HCT116 (cell line): ENCODE data around the gene PTF1A. TPM values are rescaled to one million over a fixed set of nuclear protein-coding genes. Genes with fewer than 3 reads are reported as not detected.

Experiments used
- ATAC-seq: fragments of 200-7000 bp; cut with Tn5 transposase; 2 replicates; pipeline ENCODE4 v1.9.1; 2020; ENCODE audit warnings: mild to moderate bottlenecking, moderate library complexity
- BruUV-seq: library from RNA; stranded (reverse); fragments of 400-500 nt; replicated peaks from 2 replicates; lab custom pipeline; 2021; lab: Mats Ljungman, UMichigan
- CTCF ChIA-PET: fragments of 300-600 bp; sonication (Branson Sonifier 250); formaldehyde crosslinking; loops from one replicate; lab custom pipeline; 2021; ENCODE audit warnings: antibody characterized with exemption; lab: Charles Lee
- POLR2A ChIA-PET: fragments of 300-600, 350-600 bp; sonication (Branson Sonifier 250); formaldehyde crosslinking; loops from one replicate; lab custom pipeline; 2021; ENCODE audit warnings: antibody characterized with exemption; lab: Charles Lee
- RAD21 ChIA-PET, 2 experiments: fragments of 300-600 bp; sonication (Branson Sonifier 250); formaldehyde crosslinking; loops; one replicate each; lab custom pipeline; 2023; ENCODE audit warnings: low total read pairs in 2 of 2; ENCODE audit not compliant: uncharacterized antibody in 2 of 2, unreplicated experiment in 2 of 2, low non-redundant PET in 1 of 2; lab: Charles Lee
- DNase-seq: peaks from one replicate; pipeline ENCODE4 v3.0.0-alpha.2; 2010; ENCODE audit warnings: low read depth, low spot score
- H2AFZ ChIP-seq: fragments of 200-600 bp; shearing (Covaris generic), sonication (generic); 2 replicates; pipeline ENCODE4 v1.6.1; 2017; ENCODE audit warnings: low read depth, mixed run types, mixed read lengths, antibody characterized with exemption, low read length; ENCODE audit not compliant: poor library complexity, severe bottlenecking
- H3K27ac ChIP-seq: 2 replicates; pipeline ENCODE4 v1.5.1; 2012; ENCODE audit warnings: low read depth, low read length
- H3K27me3 ChIP-seq: fragments of 200-600 bp; sonication (generic); 2 replicates; pipeline ENCODE4 v1.6.1; 2016; ENCODE audit warnings: mixed run types, low read length, mixed read lengths; ENCODE audit not compliant: insufficient read depth
- H3K36me3 ChIP-seq, 2 experiments: fragments of 200-500 bp in 1 of 2; fragments of 200-600 bp in 1 of 2; sonication (Bioruptor generic) in 1 of 2; sonication (generic) in 1 of 2; 2 replicates each; pipeline versions ENCODE4 v1.5.1 to v1.6.1; 2014 to 2016; ENCODE audit warnings: low read length in 2 of 2, inconsistent platforms in 1 of 2, mixed read lengths in 1 of 2, mixed run types in 1 of 2; ENCODE audit not compliant: insufficient read depth in 2 of 2, control insufficient read depth in 1 of 2
- H3K4me1 ChIP-seq, 2 experiments: fragments of 200-600 bp in 1 of 2; sonication (generic) in 1 of 2; 2 replicates each; pipeline versions ENCODE4 v1.5.1 to v1.6.1; 2012 to 2017; ENCODE audit warnings: low read length in 2 of 2, inconsistent platforms in 1 of 2, mild to moderate bottlenecking in 1 of 2, mixed read lengths in 1 of 2, mixed run types in 1 of 2, moderate library complexity in 1 of 2; ENCODE audit not compliant: insufficient read depth in 2 of 2, control insufficient read depth in 1 of 2
- H3K4me2 ChIP-seq: fragments of 200-600 bp; sonication (generic); 2 replicates; pipeline ENCODE4 v1.6.1; 2017; ENCODE audit warnings: mixed run types, low read length, mixed read lengths
- H3K4me3 ChIP-seq, 2 experiments: fragments of 200-600 bp in 1 of 2; sonication (generic) in 1 of 2; replicated peaks in 1 of 2; 2 replicates each; pipeline ENCODE4 v1.5.1; 2011 to 2016; ENCODE audit warnings: low read length in 2 of 2, control low read depth in 1 of 2, low read depth in 1 of 2, mild to moderate bottlenecking in 1 of 2, mixed read lengths in 1 of 2, mixed run types in 1 of 2
- H3K79me2 ChIP-seq: fragments of 200-600 bp; sonication (generic); 2 replicates; pipeline ENCODE4 v1.6.1; 2017; ENCODE audit warnings: mild to moderate bottlenecking, mixed run types, low read length, moderate library complexity, mixed read lengths; ENCODE audit not compliant: insufficient read depth
- H3K9ac ChIP-seq: fragments of 200-600 bp; sonication (generic); 2 replicates; pipeline ENCODE4 v1.6.1; 2016; ENCODE audit warnings: low read length, mixed read lengths
- H3K9me2 ChIP-seq: fragments of 200-600 bp; sonication (generic), shearing (Covaris generic); 2 replicates; pipeline ENCODE4 v1.6.1; 2017; ENCODE audit warnings: mixed run types, mild to moderate bottlenecking, moderate library complexity; ENCODE audit not compliant: insufficient read depth
- H3K9me3 ChIP-seq, 2 experiments: fragments of 200-500 bp in 1 of 2; fragments of 200-600 bp in 1 of 2; sonication (Bioruptor generic) in 1 of 2; sonication (generic) in 1 of 2; 2 replicates each; pipeline ENCODE4 v1.6.1; 2014 to 2017; ENCODE audit warnings: low read length in 2 of 2, mixed read lengths in 2 of 2, inconsistent platforms in 1 of 2, low read depth in 1 of 2, mild to moderate bottlenecking in 1 of 2, mixed run types in 1 of 2, moderate library complexity in 1 of 2; ENCODE audit not compliant: control insufficient read depth in 1 of 2, insufficient read depth in 1 of 2
- H4K20me1 ChIP-seq: fragments of 200-600 bp; sonication (generic), shearing (Covaris generic); 2 replicates; pipeline ENCODE4 v1.6.1; 2017; ENCODE audit warnings: mixed run types, mild to moderate bottlenecking, moderate library complexity; ENCODE audit not compliant: insufficient read depth
- CBX3 ChIP-seq: IDR thresholded peaks from 2 replicates; pipeline ENCODE4 v1.6.1; 2012; ENCODE audit warnings: low read depth
- EGR1 ChIP-seq: IDR thresholded peaks from 2 replicates; pipeline ENCODE4 v1.6.1; 2012; ENCODE audit warnings: low read depth
- ELF1 ChIP-seq: IDR thresholded peaks from 2 replicates; pipeline ENCODE4 v1.6.1; 2012; ENCODE audit warnings: low read depth, borderline replicate concordance
- FOSL1 ChIP-seq: IDR thresholded peaks from 2 replicates; pipeline ENCODE4 v1.6.1; 2012; ENCODE audit warnings: low read depth
- JUND ChIP-seq: IDR thresholded peaks from 2 replicates; pipeline ENCODE4 v1.6.1; 2012
- MAX ChIP-seq: IDR thresholded peaks from 2 replicates; pipeline ENCODE4 v1.6.1; 2012
- intact Hi-C: fragments of 100-400 bp; cut with micrococcal nuclease; formaldehyde crosslinking; loops from 2 replicates; pipeline ENCODE4 v1.10.0; 2022
- total RNA-seq: library from RNA; stranded (reverse); gene quantifications from one replicate; pipeline ENCODE4 v1.2.1, GENCODE V29; 2021; ENCODE audit not compliant: unreplicated experiment
- TF ChIP-seq, protein P1 (sequence below): IDR thresholded peaks from 2 replicates; pipeline ENCODE4 v1.6.1; 2012; ENCODE audit warnings: low read depth

The PTF1A gene
- total RNA-seq, 1 experiment from 2014 or later: not detected

DNA sequence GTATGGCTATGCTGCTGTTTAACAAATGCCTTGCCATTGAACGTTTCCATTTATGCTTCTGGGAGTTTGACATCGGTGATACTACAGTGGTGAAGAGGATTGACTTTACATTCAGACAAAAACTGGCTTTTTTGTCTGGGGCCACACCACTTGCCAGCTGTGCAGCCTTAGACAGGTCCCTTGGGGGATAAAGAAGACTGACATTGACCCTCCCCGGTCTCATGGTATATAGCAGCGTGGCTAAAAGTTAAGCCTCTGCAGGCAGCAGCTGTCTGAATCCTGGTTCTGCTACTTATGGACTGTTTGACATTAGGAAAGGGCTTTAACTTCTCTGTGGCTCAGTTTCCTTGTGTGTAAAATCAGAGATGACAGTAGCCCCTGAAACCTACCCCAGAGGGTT lies 42.0 kb upstream of the PTF1A start:
- no peak for DNase-seq
- no peaks in the 10 kb centered on the region for H3K36me3 ChIP-seq
- POLR2A ChIA-PET: no interaction called here
- no peak for TF ChIP-seq ELF1
- TF ChIP-seq, protein P1, sequence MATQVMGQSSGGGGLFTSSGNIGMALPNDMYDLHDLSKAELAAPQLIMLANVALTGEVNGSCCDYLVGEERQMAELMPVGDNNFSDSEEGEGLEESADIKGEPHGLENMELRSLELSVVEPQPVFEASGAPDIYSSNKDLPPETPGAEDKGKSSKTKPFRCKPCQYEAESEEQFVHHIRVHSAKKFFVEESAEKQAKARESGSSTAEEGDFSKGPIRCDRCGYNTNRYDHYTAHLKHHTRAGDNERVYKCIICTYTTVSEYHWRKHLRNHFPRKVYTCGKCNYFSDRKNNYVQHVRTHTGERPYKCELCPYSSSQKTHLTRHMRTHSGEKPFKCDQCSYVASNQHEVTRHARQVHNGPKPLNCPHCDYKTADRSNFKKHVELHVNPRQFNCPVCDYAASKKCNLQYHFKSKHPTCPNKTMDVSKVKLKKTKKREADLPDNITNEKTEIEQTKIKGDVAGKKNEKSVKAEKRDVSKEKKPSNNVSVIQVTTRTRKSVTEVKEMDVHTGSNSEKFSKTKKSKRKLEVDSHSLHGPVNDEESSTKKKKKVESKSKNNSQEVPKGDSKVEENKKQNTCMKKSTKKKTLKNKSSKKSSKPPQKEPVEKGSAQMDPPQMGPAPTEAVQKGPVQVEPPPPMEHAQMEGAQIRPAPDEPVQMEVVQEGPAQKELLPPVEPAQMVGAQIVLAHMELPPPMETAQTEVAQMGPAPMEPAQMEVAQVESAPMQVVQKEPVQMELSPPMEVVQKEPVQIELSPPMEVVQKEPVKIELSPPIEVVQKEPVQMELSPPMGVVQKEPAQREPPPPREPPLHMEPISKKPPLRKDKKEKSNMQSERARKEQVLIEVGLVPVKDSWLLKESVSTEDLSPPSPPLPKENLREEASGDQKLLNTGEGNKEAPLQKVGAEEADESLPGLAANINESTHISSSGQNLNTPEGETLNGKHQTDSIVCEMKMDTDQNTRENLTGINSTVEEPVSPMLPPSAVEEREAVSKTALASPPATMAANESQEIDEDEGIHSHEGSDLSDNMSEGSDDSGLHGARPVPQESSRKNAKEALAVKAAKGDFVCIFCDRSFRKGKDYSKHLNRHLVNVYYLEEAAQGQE: no peak
- no peak for TF ChIP-seq FOSL1
- no peak for TF ChIP-seq MAX
- TF ChIP-seq EGR1: no peak
- TF ChIP-seq CBX3: no peak
- no peak for TF ChIP-seq JUND
- TF ChIP-seq, all 23 proteins: peak for 0
- Histone ChIP-seq H3K27ac (no peak overlapping the region), H3K9me2 (no peaks in the 10 kb centered on the region), H4K20me1 (no peaks in the 10 kb centered on the region), H3K9ac (no peak overlapping the region), H2AFZ (no peak overlapping the region), H3K79me2 (no peaks in the 10 kb centered on the region), H3K9me3 (no peaks in the 10 kb centered on the region), H3K27me3 (no peaks in the 10 kb centered on the region), H3K4me3 (no peak overlapping the region), H3K4me1 (peaks cover 0 to 3% of the 10 kb centered on the region in 2 experiments; a peak in 1 of 4 replicates), H3K4me2 (no peak overlapping the region)
- RAD21 ChIA-PET: no interaction called here
- no TSS peak for BruUV-seq
- ATAC-seq: no peak
- intact Hi-C loops: loop anchor here (10.0 kb wide), 1 partner anchor 1215 kb away; no protein-coding TSS in a partner anchor
- CTCF ChIA-PET: no interaction called here
